Stimulated activated CD4-positive, alpha-beta T cell treated with anti-CD3 and anti-CD28 coated beads, TNF-alpha, amount 100 ng/mL, for 1 hour (primary cell): ENCODE data around the gene TAS2R1.

Experiments
- DNase-seq, 3 donors: peaks; one replicate each; pipeline ENCODE4 v3.0.0-alpha.2; 2020; ENCODE audit warnings: low read depth in 3 of 3, low spot score in 1 of 3

Gene TAS2R1

GRCh38 chr5:9589049-9589835 is 40.9 kb downstream of the TAS2R1 start:
- DNase-seq = no peak

GRCh38 chr5:9588254-9588653 is 41.9 kb downstream of the TAS2R1 start:
- DNase-seq = no peak

GRCh38 chr5:9587135-9587534 is 43.0 kb downstream of the TAS2R1 start:
- DNase-seq = no peak

GRCh38 chr5:9582406-9582805 is 47.7 kb downstream of the TAS2R1 start:
- DNase-seq = no peak
